ENCODE results near the gene STPG4. TPM values are rescaled to one million over a fixed set of nuclear protein-coding genes. Genes with fewer than 3 reads are reported as not detected.

The STPG4 gene
- total RNA-seq, 1 experiment from 2014 or later: 0.13 TPM

GRCh38 chr2:47086054-47086471 is 69.0 kb downstream of the STPG4 start:
- no peaks in the 10 kb centered on the region for H3K79me2 ChIP-seq (ENCODE audit: insufficient read depth, low read length)
- H3K14ac ChIP-seq (ENCODE audit: insufficient read depth, low read length): peak overlapping the region; percentile 41; the same call in 1 of the 2 replicates
- no peak overlapping the region for H2BK12ac ChIP-seq (ENCODE audit: insufficient read length, low read depth, low read length)
- Mint-ChIP-seq H3K27me3 (ENCODE audit: low read depth) (peaks cover 11% of the 10 kb centered on the region), H3K4me3 (no peak overlapping the region), H3K4me1 (peaks cover 20 to 28% of the 10 kb centered on the region in 2 experiments), H3K36me3 (ENCODE audit: insufficient read depth in 1 of 3, low read depth in 3 of 3) (no peaks in the 10 kb centered on the region), H3K9me3 (no peaks in the 10 kb centered on the region), H3K27ac (no peak overlapping the region; a peak in 1 of 7 replicates)
- no peak overlapping the region for H2BK15ac ChIP-seq (ENCODE audit: low read depth, low read length)
- no peak overlapping the region for H3K18ac ChIP-seq (ENCODE audit: insufficient read length, low read depth, low read length)
- H3K56ac ChIP-seq (ENCODE audit: insufficient read length, low read depth, low read length): no peak overlapping the region
- no peak overlapping the region for H2BK120ac ChIP-seq (ENCODE audit: low read depth, low read length, poor library complexity, severe bottlenecking)
- H4K91ac ChIP-seq (ENCODE audit: insufficient read length, low read depth, low read length): no peak overlapping the region
- H4K8ac ChIP-seq (replicated peaks; ENCODE audit: insufficient read length, low read depth, low read length): no peak overlapping the region
- no peak overlapping the region for H3K23ac ChIP-seq (ENCODE audit: insufficient read length, low read depth, low read length)
- H2BK20ac ChIP-seq (ENCODE audit: low read depth, low read length, poor library complexity, severe bottlenecking): no peak overlapping the region
- H3K9ac ChIP-seq (ENCODE audit: extremely low read depth, insufficient read length, low read length): no peak overlapping the region
- no peaks in the 10 kb centered on the region for H3K79me1 ChIP-seq (ENCODE audit: insufficient read depth, low read depth, low read length, poor library complexity, severe bottlenecking)
- no peaks in the 10 kb centered on the region for H3K23me2 ChIP-seq (ENCODE audit: insufficient read length, low read depth, low read length, poor library complexity, severe bottlenecking)
- no peak overlapping the region for H3K4ac ChIP-seq (ENCODE audit: low read depth, low read length)
- no peak for DNase-seq
- no peak overlapping the region for H2AFZ ChIP-seq (ENCODE audit: low read length)
- H3K9me3 ChIP-seq (ENCODE audit: control insufficient read depth, low read depth, low read length): no peaks in the 10 kb centered on the region
- no peak overlapping the region for H3K4me2 ChIP-seq (ENCODE audit: insufficient read depth, insufficient read length, low read length)
- H3K27me3 ChIP-seq (ENCODE audit: insufficient read depth, low read length): no peaks in the 10 kb centered on the region; the same call in 1 of the 2 replicates
- no peak overlapping the region for H3T11ph ChIP-seq (ENCODE audit: low read length)
- no peak for TF ChIP-seq CTCF (conservative IDR thresholded peaks at IDR 0.05)
- no peaks in the 10 kb centered on the region for H4K20me1 ChIP-seq (ENCODE audit: control insufficient read depth, insufficient read depth, insufficient read length)
- H3K4me1 ChIP-seq (ENCODE audit: insufficient read depth, low read length): no peaks in the 10 kb centered on the region
- no peak overlapping the region for H4K5ac ChIP-seq (ENCODE audit: insufficient read length, low read depth, low read length)
- no peak overlapping the region for H3K27ac ChIP-seq (ENCODE audit: insufficient read length, low read depth, low read length)
- H2AK5ac ChIP-seq (ENCODE audit: insufficient read length, low read length): no peak overlapping the region
- H2BK5ac ChIP-seq (ENCODE audit: insufficient read length, low read length): no peak overlapping the region
- no CpG with 5 or more reads among the region's 9 CpGs for WGBS (ENCODE audit: extremely low coverage, insufficient read length, low lambda C conversion rate)
